Measurements from ENCODE around the gene ATP9B. TPM values are rescaled to one million over a fixed set of nuclear protein-coding genes. Genes with fewer than 3 reads are reported as not detected.
"Not testable (repeated sequence)": the region's sequence is repeated elsewhere in the genome, so short reads cannot be mapped to it uniquely, and the experiment has no call there.

Gene ATP9B
- polyA plus RNA-seq, 1 donor, result 22.6 TPM

GRCh38 chr18:79072655-79073054 lies 3.5 kb downstream of the ATP9B start:
- DNase-seq, result not testable (repeated sequence)

DNA sequence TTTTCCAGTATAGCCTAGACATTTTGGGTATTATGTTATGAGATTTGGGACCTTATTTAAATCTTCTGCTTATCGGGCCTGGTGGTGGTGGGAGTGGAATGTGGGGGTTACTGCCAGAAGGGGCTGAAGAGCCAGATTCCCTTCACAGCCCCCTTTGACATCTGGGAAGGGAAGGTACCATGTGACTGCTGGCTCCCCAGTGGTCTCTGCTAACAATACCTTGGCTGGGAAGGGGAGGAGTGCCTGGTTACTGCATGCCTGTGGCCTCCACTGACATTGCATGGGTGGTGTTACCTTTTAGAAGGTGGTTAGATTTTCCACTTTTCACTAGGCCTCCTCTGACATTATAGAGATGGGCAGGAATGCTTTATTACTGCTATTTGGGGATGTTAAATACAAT lies 8.0 kb downstream of the ATP9B start:
- DNase-seq, result no peak

DNA sequence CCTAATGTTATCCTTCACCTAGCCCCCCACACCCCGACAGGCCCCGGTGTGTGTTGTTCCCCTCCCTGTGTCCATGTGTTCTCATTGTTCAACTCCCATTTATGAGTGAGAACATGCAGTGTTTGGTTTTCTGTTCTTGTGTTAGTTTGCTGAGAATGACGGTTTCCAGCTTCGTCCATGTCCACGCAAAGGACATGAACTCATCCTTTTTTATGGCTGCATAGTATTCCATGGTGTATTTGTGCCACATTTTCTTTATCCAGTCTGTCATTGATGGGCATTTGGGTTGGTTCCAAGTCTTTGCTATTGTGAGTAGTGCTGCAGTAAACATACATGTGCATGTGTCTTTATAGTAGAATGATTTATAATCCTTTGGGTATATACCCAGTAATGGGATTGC lies 9.6 kb downstream of the ATP9B start:
- DNase-seq, result not testable (repeated sequence)

DNA sequence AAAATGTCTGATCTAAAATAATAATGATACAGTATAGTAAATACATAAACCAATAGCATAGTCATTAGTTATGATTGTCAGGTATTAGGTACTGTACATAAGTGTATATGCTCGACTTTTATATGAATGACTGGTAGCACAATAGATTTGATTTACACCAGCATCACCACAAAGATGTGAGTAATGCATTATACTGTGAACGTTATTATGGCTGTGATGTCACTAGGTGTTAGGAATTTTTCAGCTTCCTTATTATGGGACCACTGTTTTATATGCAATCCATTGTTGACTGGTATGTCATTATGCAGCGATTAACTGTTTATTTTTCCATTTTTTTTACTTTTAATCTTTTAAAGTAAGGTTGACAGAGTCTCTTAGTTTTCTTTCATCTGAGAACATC lies 23.7 kb downstream of the ATP9B start:
- DNase-seq, result no peak

DNA sequence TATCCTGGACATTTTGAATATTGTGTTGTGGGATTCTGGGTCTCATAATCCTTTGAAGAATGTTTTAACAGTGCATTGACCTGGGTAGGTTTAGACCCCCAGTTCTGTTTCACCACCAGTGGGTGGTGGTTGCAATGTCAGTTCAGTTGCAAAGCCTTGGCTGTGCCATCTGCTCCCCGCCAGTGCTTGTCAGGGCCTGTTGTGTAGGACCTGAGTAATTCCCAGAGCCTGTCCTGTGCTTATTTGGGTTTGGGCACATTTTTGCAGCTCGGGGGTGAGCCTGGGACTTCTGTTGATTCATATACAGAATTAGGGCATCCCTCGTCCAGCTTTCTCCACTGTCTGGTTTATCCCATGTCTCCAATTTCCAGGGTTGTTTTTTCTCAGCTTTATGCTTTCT lies 24.8 kb downstream of the ATP9B start:
- no peak for DNase-seq

DNA sequence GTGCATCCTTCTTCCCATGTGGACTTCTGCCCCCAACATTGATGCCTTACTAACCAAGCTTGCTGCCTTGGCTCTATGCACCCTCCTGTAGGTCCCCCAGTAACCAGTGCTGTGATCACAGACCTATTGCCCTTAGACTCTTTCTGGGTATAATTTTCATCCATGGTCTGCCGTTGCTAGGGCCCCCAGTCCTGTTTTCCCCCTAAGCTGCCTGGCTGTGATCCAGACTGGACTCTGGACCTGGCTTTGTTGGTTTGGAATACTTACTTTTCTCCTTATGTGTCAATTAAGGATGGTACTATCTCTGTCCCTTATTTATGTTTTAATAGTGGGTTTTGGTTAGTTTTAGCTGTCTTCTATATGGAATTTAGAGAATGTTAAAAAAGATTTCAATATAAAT lies 26.0 kb downstream of the ATP9B start:
- no peak for DNase-seq

DNA sequence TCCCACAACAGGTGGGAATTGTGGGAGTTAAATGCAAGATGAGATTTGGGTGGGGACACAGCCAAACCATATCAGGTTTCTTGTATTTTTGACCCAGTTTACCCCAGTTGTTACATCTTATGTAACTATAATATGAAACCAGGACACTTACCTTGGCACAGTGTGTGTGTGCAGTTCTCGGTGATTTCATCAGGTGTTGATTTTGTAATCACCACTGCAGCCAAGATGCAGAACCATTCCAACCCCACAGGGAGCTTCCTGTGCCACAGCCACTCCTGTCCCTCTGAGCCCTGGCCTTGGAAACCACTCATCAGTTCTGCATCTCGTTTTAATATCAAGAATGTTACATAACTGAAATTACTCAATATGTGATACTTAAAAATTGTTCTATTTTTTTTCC lies 31.8 kb downstream of the ATP9B start:
- DNase-seq, result no peak

DNA sequence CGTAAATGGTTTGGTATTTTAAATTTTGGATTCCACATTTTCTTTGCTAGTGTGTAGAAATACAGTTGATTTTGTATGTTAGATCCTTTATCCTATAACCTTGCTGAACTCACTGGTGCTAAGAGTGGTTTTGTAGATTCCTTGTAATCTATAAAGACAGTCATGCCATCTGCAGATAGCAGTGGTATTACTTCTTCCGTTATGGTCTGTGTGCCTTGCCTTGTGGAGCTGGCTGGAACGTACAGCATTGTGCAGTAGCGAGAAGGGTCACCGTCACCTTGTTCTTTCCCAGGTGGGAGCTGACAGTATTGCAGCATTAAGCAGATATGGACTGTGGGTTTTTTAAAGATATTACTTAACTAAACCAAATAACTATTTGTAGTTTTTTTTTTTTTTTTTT lies 33.7 kb downstream of the ATP9B start:
- no peak for DNase-seq

DNA sequence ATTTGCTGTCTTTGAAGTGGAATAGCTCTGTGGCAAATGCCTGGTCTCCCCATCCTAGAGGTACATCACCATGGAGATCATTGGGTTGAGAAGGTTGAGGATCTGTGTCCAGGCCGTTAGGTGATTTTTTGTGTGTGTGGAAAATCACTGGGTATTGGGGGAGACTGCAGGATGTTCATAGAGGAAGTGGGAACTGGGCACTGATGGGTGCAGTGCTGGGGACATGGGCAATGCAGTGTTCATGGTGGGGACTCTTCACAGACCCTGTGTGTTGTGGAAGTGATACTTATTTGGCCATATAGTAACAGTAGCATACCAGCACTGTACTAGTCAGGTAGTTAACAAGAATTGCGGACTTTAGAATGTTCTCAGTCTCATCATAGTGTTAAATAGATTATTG lies 34.9 kb downstream of the ATP9B start:
- DNase-seq, result no peak

DNA sequence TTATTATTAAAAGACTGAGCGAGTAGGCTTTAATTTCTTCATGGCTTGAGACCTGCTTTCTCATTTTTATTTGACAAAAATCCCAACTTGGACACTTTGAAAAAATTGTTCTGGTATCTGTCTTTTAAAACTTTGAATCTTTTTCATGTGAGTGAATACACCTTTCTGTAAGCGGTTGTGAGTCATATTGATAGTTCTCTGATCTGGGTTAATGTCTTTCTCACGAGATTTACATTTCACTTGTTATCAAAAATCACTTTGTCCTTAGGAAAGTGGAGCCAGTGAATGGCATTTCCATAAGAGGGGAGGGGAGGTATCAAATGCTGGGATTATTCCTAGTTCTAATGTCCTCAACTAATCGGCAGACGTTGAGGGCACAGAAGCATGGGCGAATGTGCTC lies 36.3 kb downstream of the ATP9B start:
- DNase-seq, result no peak

DNA sequence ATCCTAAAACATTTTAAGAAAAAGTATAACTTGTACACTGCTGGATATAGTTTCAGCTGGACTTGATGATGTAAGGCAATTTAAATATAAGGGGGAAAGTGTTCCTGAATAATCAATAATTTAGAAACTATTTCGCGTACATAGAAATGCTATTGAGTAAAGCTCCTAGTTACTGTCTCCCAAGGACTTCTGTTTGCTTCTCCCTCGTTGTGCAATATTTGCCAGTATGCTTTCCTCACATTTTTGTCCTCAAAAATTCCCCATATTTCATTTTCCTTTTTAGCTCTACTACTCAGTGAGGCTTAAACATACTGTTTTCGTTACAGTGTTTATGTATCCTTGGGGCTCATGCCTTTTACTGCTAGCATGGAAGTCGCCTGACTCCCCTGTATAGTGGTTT lies 36.9 kb downstream of the ATP9B start:
- DNase-seq, result no peak

- no peak for DNase-seq
These were observed 38.7 kb downstream of the ATP9B start for GRCh38 chr18:79107886-79108285.

- no peak for DNase-seq
These were observed 39.5 kb downstream of the ATP9B start for GRCh38 chr18:79108549-79109215.

DNA sequence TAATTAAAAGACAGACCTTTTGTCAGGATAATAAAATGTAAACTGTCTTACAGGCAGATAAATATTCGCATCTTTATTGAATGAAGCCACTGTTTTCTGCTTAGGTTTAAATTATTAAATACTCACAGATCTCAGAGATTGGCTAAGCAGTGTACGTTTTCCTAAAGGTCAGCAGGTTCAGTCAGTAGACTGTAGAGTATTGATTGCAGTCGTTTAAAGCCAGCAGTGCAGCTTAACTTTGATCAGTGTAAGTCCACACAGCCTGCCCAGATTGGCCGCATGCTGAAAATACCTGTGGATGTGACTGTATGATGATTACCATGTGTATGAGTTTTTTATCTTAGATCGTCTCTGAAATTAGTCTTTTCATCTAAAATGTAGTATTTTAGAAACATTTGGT lies 42.3 kb downstream of the ATP9B start:
- DNase-seq, result no peak

GRCh38 chr18:79117385-79117784 lies 48.2 kb downstream of the ATP9B start:
- DNase-seq, result no peak

DNA sequence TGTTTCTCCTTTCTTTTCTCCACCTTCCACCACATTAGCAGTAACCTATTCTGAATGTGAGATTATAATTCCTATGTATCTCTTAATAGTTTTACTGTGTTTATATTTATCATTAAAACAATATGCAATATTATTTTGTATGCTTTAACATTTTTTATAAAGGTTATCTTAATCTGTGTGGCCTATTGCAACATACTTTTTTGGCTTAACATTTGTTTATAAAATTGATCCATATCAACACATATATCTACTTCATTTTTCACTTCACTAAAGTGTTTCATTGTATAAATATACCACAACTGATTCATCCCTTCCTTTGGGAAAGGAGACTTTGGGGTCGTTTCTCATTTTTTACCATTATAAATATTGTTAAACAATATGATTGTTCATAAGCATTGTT lies 48.6 kb downstream of the ATP9B start:
- no peak for DNase-seq

GRCh38 chr18:79118797-79119196 lies 49.6 kb downstream of the ATP9B start:
- DNase-seq, result no peak

DNA sequence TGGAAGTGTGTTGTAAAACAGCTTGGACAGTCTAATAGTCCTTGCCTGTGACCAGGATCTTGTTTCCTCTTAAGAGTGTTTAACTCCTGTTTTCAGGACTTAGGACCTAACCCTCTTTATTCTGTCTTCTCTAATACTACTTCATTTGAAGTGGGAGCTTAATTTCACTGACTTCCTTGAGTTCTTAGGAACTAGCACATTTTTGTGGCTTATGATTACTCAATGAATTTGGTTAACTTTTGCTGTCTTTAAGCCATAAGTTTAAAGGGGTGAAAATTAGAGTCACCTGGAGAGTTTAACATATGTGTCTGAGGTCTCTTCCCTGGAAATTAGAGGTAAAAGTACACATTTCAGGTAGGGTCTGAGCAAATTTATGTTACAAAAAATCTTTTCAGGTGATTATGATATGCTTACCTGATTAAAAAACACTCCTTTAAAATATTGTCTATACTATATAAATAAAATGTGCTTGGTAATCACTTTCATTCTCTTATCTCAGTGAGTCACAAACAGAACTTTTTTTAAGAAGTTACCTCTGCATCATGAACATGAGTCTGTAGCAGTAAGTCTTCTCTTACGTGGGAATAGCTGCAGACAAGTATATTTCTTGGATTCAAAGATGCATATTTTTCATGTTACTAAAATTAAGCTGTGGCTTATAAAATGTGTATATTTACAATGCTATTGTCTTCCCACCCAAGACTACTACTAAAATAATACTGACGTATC lies 52.7 kb downstream of the ATP9B start:
- no peak for DNase-seq

GRCh38 chr18:79123948-79124347 lies 54.8 kb downstream of the ATP9B start:
- no peak for DNase-seq

GRCh38 chr18:79129120-79129519 lies 59.9 kb downstream of the ATP9B start:
- peak; percentile 6 for DNase-seq

GRCh38 chr18:79133724-79134123 lies 64.5 kb downstream of the ATP9B start:
- peak; percentile 11 for DNase-seq

GRCh38 chr18:79135924-79136323 lies 66.7 kb downstream of the ATP9B start:
- DNase-seq, result no peak

DNA sequence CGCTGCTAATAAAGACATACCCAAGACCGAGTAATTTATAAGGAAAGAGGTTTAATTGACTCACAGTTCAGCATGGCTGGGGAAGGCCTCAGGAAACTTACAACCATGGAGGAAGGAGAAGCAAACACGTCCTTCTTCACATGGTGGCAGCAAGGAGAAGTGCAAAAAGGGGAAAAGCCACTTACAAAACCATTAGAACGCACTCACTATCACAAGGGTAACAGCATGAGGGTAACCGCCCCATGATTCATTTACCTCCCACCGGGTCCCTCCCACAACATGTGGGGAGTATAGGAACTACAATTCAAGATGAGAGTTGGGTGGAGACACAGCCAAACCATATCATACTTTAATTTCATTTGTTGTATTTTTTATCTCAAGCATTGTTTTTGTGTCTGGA lies 67.5 kb downstream of the ATP9B start:
- DNase-seq, result no peak

DNA sequence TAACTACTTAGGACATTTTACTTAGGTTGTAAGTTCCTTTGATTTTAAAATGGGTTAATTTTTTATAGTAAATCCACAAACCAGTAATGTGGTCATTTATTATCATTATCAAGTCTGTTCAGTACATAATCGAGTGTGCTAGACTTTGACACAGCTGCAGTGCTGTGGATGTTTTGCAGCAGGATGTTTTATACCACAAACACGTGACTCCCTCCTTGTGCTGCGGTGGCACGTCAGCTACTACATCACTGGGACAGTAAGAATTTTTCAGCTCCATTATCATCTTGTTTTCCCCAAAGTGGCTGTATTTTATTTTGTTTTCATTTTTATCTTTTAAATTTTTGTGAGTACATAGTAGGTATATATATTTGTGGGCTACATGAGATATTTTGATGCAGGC lies 70.0 kb downstream of the ATP9B start:
- DNase-seq, result no peak

- DNase-seq, result no peak
These were observed 77.8 kb downstream of the ATP9B start for GRCh38 chr18:79147014-79147413.

All from hindlimb muscle (tissue), 1 donor.